Embryonic facial prominence (tissue), 1 donor: ENCODE results near the gene APOBEC3A.

Experiments used
- DNase-seq: peaks from one replicate; pipeline ENCODE4 v3.0.0-alpha.2; 2016; ENCODE audit errors: extremely low spot score

Gene APOBEC3A

GRCh38 chr22:38957046-38957770, at the start of gene APOBEC3A:
APOBEC3A (plus strand) TSS chr22:38957609; CDS start chr22:38957692, 83 bp downstream.
- DNase-seq: no peak

DNA sequence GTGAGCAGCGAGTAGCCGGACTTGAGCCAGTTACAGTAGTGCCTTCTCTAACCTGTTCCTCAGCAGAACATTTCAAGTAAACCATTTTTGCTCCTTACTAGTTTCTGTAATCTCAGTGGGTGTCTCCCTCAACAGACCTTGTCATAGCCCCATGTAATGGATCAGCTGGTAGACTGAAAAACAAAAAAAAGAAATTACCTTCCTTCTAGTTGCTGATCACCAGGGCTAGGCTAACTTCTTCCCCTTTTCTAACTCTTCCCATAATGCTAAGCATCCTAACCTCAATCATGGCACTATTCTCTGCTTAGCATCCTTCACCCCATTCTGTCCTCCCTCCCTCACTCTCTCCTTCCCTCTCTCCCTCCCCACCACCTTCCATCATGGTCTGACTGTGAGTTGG, 49.6 kb upstream of the APOBEC3A start:
- DNase-seq: no peak

- no peak for DNase-seq
Measured at GRCh38 chr22:38911434-38911833, 46.0 kb upstream of the APOBEC3A start.

DNA sequence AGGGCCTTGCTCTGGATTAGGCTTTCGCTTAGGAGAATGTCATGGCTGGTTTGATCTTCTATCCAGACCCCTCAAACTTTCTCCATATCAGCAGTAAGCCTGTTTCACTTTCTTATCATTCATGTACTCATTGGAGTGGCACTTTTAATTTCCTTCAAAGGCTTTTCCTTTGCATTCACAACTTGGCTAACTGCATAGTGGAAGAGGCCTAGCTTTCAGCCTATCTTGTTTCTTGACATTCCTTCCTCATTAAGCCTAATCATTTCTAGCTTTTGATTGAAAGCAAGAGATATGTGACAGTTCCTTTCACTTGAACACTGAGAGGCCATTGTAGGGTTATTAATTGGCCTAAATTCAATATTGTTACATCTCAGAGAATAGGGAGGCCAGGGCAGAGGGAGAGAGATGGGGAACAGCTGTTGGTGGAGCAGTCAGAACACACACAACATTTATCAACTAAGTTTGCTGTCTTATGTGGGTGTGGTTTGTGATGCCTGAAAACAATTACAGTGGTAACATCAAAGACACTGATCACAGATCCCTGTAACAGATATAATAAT, 37.7 kb upstream of the APOBEC3A start:
- DNase-seq: no peak

DNA sequence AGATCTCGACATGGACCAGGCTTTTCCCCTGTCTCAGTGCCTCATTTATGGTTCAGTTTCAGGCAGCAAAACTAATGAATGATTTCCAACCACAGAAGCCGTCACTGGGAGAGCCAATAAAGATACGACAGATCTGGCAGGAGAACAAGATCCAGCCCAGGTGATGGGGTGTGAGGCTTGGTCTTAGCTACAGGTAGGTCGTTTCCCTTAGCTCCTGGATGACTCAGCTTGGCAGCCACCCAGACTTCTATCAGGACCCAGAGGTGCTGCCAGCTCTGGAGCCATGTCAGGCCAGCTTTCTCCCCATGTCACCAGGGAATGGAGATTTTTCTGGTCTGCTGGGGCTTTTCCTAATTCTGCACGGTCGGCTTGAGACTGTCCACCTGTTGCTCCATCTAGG, 36.3 kb upstream of the APOBEC3A start:
- no peak for DNase-seq

GRCh38 chr22:38921806-38922205, 35.6 kb upstream of the APOBEC3A start:
- DNase-seq: no peak

- DNase-seq: peak; percentile 40
Measured at GRCh38 chr22:38923463-38924346, 33.7 kb upstream of the APOBEC3A start.

- DNase-seq: peak; percentile 70
Measured at GRCh38 chr22:38924347-38924952, 33.0 kb upstream of the APOBEC3A start.

DNA sequence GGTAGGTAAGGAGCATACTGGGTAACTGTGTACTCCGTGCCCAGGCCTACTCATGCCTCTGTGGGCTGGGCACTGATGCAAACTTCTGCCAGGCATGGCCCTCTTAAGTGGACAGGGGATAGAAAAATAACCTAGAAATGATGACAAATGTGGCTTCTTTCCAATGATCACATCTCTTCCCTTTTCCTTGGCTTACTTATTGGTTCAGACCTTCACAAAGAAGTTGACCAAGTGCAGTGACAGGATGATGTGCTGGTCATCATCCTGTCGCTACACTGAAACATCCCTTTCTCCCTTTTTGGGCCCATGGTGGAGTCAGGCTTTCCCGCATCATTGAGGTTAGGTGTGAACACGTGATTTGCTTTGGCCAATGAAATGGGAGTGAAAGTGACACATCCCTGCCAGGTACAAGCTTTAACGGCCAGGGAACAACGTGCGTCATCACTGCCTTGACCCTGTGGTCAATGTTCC, 31.8 kb upstream of the APOBEC3A start:
- no peak for DNase-seq

GRCh38 chr22:38927033-38927781, 30.2 kb upstream of the APOBEC3A start:
- peak; percentile 25 for DNase-seq

GRCh38 chr22:38930512-38930911, 26.9 kb upstream of the APOBEC3A start:
- no peak for DNase-seq

DNA sequence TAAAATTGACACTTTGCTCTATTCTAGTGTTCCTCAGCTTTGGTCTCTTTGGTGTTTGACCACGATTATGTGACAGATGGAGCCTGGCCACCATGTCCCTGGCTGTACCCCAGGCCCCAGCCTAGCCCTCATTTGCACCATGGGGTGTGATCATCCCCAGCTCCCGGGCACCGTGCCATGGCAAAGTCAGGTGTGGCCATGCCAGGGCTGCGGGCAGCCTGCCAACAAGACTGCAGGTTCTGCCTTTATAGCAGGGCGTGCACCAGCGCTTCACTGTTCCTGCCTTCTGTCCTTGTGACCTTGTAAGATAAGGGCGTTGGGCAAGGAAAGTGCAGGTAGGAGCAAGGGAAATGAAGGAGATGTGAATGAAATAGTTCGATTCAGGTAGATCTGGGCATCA, 22.4 kb upstream of the APOBEC3A start:
- no peak for DNase-seq

- no peak for DNase-seq
Measured at GRCh38 chr22:38935616-38936015, 21.8 kb upstream of the APOBEC3A start.

GRCh38 chr22:38936562-38936961, 20.8 kb upstream of the APOBEC3A start:
- no peak for DNase-seq

- DNase-seq: no peak
Measured at GRCh38 chr22:38937036-38937435, 20.4 kb upstream of the APOBEC3A start.

DNA sequence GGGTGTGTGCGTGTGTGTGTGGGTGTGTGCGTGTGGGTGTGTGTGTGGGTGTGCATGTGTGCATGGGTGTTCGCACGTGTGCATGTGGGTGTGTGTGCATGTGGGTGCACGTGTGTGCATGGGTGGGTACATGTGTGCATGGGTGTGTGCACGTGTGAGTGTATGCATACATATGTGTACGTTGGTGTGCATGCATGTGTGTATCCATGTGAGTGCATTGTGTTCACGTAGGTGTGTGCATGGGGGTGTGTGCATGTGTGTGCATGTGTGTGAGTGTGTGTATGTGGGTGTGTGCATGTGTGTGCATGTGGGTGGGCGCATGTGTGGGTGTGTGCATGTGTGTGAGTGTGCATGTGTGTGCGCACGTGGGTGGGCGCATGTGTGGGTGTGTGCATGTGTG, 19.9 kb upstream of the APOBEC3A start:
- no peak for DNase-seq

DNA sequence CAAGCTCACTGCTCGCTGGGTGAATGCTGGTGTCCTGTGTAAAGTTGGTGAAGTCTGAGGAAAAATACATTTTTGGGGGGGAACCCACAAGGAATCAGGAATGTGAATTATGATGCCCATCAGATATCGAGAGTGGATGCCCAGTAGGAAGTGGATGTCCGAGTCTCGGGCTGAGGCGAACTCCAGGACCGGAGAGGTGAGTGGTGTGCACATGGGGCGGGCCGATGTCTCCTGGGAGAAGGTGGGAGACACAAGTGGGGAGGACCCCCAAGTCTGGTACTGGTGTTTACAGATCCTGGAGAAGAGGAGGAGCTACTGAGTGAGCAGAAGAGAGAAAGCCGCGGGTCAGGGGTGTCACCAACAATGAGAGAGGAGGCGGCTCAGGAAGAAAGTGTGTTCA, 19.2 kb upstream of the APOBEC3A start:
- no peak for DNase-seq

DNA sequence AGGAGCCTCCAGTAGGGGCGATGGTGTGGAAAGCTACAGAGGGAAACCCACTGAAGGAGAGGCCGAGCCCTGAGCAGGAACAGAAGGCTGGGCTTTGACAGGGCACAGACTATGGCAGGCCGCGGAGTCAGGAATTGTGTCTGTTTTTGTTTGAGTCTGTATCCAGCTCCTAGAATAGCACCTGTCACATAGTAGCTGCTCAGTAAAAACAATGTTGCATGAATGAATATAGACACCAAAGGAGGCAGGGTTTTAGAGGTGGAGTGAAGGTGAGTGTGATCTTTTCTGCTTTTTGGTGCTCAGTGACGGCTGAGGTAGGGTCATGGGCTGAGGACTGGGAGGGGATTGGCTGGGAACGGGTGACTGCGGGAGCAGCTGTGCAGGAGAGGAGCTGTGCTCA, 18.5 kb upstream of the APOBEC3A start:
- no peak for DNase-seq

GRCh38 chr22:38940811-38941384, 16.5 kb upstream of the APOBEC3A start:
- no peak for DNase-seq

GRCh38 chr22:38941488-38941987, 15.9 kb upstream of the APOBEC3A start:
- DNase-seq: no peak

DNA sequence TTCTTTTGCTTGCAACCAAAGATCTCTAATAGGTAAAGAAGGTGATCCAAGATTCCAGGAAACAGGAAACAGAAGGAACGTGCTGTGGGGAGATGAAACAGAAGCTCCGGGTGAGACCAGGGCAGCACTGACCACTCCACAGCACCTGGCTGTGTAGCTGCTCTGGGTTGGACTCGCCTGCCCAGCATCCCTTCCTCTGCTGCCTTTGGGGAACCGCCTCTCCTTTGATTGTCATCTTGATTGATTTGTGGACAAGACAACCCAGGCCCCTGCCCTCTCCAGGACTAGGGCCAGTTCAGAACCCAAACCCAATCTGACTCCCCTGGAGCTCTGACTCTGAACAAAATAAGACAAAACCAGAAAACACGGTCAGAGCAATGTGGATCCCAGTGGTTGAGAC, 14.7 kb upstream of the APOBEC3A start:
- no peak for DNase-seq
